Measurements from ENCODE around the gene EPHB6. TPM values are rescaled to one million over a fixed set of nuclear protein-coding genes. Genes with fewer than 3 reads are reported as not detected.

The EPHB6 gene
- total RNA-seq, 1 donor from 2014 or later: 4.4 TPM

- intact Hi-C loops (cut with micrococcal nuclease): no loop called here
Observed at GRCh38 chr7:142916508-142916907, 61.6 kb downstream of the EPHB6 start.

GRCh38 chr7:142917447-142917846 is 62.6 kb downstream of the EPHB6 start:
- intact Hi-C loops (cut with micrococcal nuclease): no loop called here

GRCh38 chr7:142918901-142919300 is 64.0 kb downstream of the EPHB6 start:
- intact Hi-C loops (cut with micrococcal nuclease): no loop called here

GRCh38 chr7:142919656-142920055 is 64.8 kb downstream of the EPHB6 start:
- intact Hi-C loops (cut with micrococcal nuclease): no loop called here

Other genes starting within 250 kb of the EPHB6 start
- gene PRSS1, start 105.6 kb upstream of the EPHB6 start, total RNA-seq: not detected in 2 replicates
- not detected in 2 replicates for gene PRSS2, start 84.1 kb upstream of the EPHB6 start, total RNA-seq
- gene TRPV6, start 30.7 kb downstream of the EPHB6 start, total RNA-seq: not detected in 2 replicates
- gene TRPV5, start 78.7 kb downstream of the EPHB6 start, total RNA-seq: not detected in 2 replicates
- gene LLCFC1, start 84.4 kb downstream of the EPHB6 start, total RNA-seq: not detected in 2 replicates
- 0.32 and 0.57 TPM in 2 replicates for gene KEL, start 107.3 kb downstream of the EPHB6 start, total RNA-seq
- not detected in 2 replicates for gene OR9A2, start 172.1 kb downstream of the EPHB6 start, total RNA-seq
- gene OR6V1, start 197.3 kb downstream of the EPHB6 start, total RNA-seq: not detected in 2 replicates

All from T-helper 2 cell treated with Interferon-gamma antibody and Interleukin-4, amounts not matched to agents 100 ng/mL and 5 ng/mL, for 36 hours (primary cell).